Smooth muscle cell (in vitro differentiated cells): ENCODE results near the gene WDR49. TPM values are rescaled to one million over a fixed set of nuclear protein-coding genes. Genes with fewer than 3 reads are reported as not detected.

Experiments used
- DNase-seq: peaks from one replicate; lab custom pipeline; 2025; ENCODE audit not compliant: unreplicated experiment; lab: John Stamatoyannopoulos, UW
- H2AFZ ChIP-seq: fragments of 200-600 bp; sonication (generic); 2 replicates; pipeline ENCODE4 v1.6.0; 2016; ENCODE audit warnings: antibody characterized with exemption, low read depth, mild to moderate bottlenecking
- H3F3A ChIP-seq: fragments of 200-600 bp; sonication (generic); 2 replicates; pipeline ENCODE4 v1.6.0; 2017; ENCODE audit warnings: antibody characterized with exemption, low read depth
- H3K27ac ChIP-seq: fragments of 200-600 bp; sonication (generic); 2 replicates; pipeline ENCODE4 v1.5.1; 2016; ENCODE audit warnings: low read depth, mild to moderate bottlenecking
- H3K27me3 ChIP-seq: fragments of 200-600 bp; sonication (generic); 2 replicates; pipeline ENCODE4 v1.6.1; 2016; ENCODE audit warnings: low read depth, mild to moderate bottlenecking
- H3K36me3 ChIP-seq: fragments of 200-600 bp; sonication (generic); 2 replicates; pipeline ENCODE4 v1.5.1; 2016; ENCODE audit warnings: low read depth
- H3K4me1 ChIP-seq: fragments of 200-600 bp; sonication (generic); 2 replicates; pipeline ENCODE4 v1.5.1; 2016; ENCODE audit warnings: low read depth
- H3K4me2 ChIP-seq: fragments of 200-600 bp; sonication (generic); 2 replicates; pipeline ENCODE4 v1.6.0; 2016; ENCODE audit warnings: mild to moderate bottlenecking
- H3K4me3 ChIP-seq: fragments of 200-600 bp; sonication (generic); 2 replicates; pipeline ENCODE4 v1.5.1; 2016; ENCODE audit warnings: mild to moderate bottlenecking
- H3K79me2 ChIP-seq: fragments of 200-600 bp; sonication (generic); 2 replicates; pipeline ENCODE4 v1.6.0; 2016; ENCODE audit warnings: low read depth, mild to moderate bottlenecking
- H3K9ac ChIP-seq: fragments of 200-600 bp; sonication (generic); 2 replicates; pipeline ENCODE4 v1.6.0; 2016; ENCODE audit warnings: low read depth
- H3K9me3 ChIP-seq: fragments of 200-600 bp; sonication (generic); replicated peaks from 2 replicates; pipeline ENCODE4 v1.5.1; 2016; ENCODE audit warnings: low read depth
- H4K20me1 ChIP-seq: fragments of 200-600 bp; sonication (generic); 2 replicates; pipeline ENCODE4 v1.6.0; 2016; ENCODE audit warnings: low read depth
- CTCF ChIP-seq: fragments of 200-600 bp; sonication (generic); IDR thresholded peaks from 2 replicates; pipeline ENCODE4 v1.5.1; 2017; ENCODE audit warnings: borderline replicate concordance, mild to moderate bottlenecking, antibody characterized with exemption; ENCODE audit not compliant: insufficient read depth, poor library complexity, severe bottlenecking
- WGBS: methylation state at CpG from one replicate; pipeline ENCODE4 v1.1.7; 2016; ENCODE audit warnings: low lambda C conversion rate; 5-methylcytosine and 5-hydroxymethylcytosine counted together
- polyA plus RNA-seq: library from polyadenylated mRNA; unstranded; fragments of >200 nt; fragmentation: Nextera tagmentation; extraction: Ambion mirVana; gene quantifications from 2 replicates; pipeline ENCODE4 v1.2.1, GENCODE V29; 2016
- total RNA-seq: library from RNA; depleted of rRNA; stranded (reverse); fragments of >200 nt; gene quantifications from 2 replicates; pipeline ENCODE4 v1.2.3, GENCODE V29; 2014

WDR49 gene
- total and polyA plus RNA-seq, 2 experiments from 2014 or later = 0.09 TPM; not detected in 1

- TF ChIP-seq CTCF = no peak
- no peak overlapping the region for H3K9ac ChIP-seq
- no peaks in the 10 kb centered on the region for H3K27me3 ChIP-seq
- 96% methylated on average over 1 of the region's 1 CpG for WGBS
- no peaks in the 10 kb centered on the region for H3K79me2 ChIP-seq
- no peak overlapping the region for H3K27ac ChIP-seq
- no peak for DNase-seq
- no peak overlapping the region for H2AFZ ChIP-seq
- no peaks in the 10 kb centered on the region for H3K4me1 ChIP-seq
- no peaks in the 10 kb centered on the region for H3F3A ChIP-seq
- H3K4me2 ChIP-seq = no peak overlapping the region
- no peak overlapping the region for H3K4me3 ChIP-seq
- H4K20me1 ChIP-seq = no peaks in the 10 kb centered on the region
- H3K9me3 ChIP-seq = no peaks in the 10 kb centered on the region
- peaks cover 28% of the 10 kb centered on the region for H3K36me3 ChIP-seq
These were observed 19.5 kb upstream of the WDR49 start for GRCh38 chr3:167673221-167673620.

- peaks cover 23% of the 10 kb centered on the region for H3K36me3 ChIP-seq
- no peaks in the 10 kb centered on the region for H3K9me3 ChIP-seq
- TF ChIP-seq CTCF = no peak
- H3K4me3 ChIP-seq = no peak overlapping the region
- DNase-seq = no peak
- no peak overlapping the region for H3K27ac ChIP-seq
- H3K79me2 ChIP-seq = no peaks in the 10 kb centered on the region
- no peak overlapping the region for H2AFZ ChIP-seq
- 98% methylated on average over 4 of the region's 4 CpGs for WGBS
- no peak overlapping the region for H3K4me2 ChIP-seq
- no peaks in the 10 kb centered on the region for H3K4me1 ChIP-seq
- no peaks in the 10 kb centered on the region for H3F3A ChIP-seq
- no peaks in the 10 kb centered on the region for H3K27me3 ChIP-seq
- H4K20me1 ChIP-seq = no peaks in the 10 kb centered on the region
- no peak overlapping the region for H3K9ac ChIP-seq
These were observed 18.2 kb upstream of the WDR49 start for GRCh38 chr3:167671878-167672427.

- Histone ChIP-seq H4K20me1 (no peaks in the 10 kb centered on the region), H2AFZ (no peak overlapping the region), H3K9me3 (no peaks in the 10 kb centered on the region), H3K36me3 (peaks cover 5% of the 10 kb centered on the region), H3K27ac (no peak overlapping the region), H3K27me3 (no peaks in the 10 kb centered on the region), H3K4me1 (no peaks in the 10 kb centered on the region), H3K4me3 (no peak overlapping the region), H3K9ac (no peak overlapping the region), H3K4me2 (no peak overlapping the region), H3F3A (no peaks in the 10 kb centered on the region), H3K79me2 (no peaks in the 10 kb centered on the region)
- 82% methylated on average over 1 of the region's 1 CpG for WGBS
- no peak for DNase-seq
- TF ChIP-seq CTCF = no peak
These were observed 16.0 kb upstream of the WDR49 start for GRCh38 chr3:167669699-167670098.

- no peaks in the 10 kb centered on the region for H3K27me3 ChIP-seq
- 73% methylated on average over 1 of the region's 1 CpG for WGBS
- no peaks in the 10 kb centered on the region for H3K4me1 ChIP-seq
These were observed 14.9 kb upstream of the WDR49 start for GRCh38 chr3:167668651-167669050.

More at GRCh38 chr3:167668651-167669050, 14.9 kb upstream of the WDR49 start:
- H4K20me1 ChIP-seq = no peaks in the 10 kb centered on the region
- H3K9me3 ChIP-seq = no peaks in the 10 kb centered on the region
- H3K79me2 ChIP-seq = no peaks in the 10 kb centered on the region
- no peak overlapping the region for H3K4me3 ChIP-seq
- H3K9ac ChIP-seq = no peak overlapping the region
- no peak for DNase-seq
- H3K27ac ChIP-seq = no peak overlapping the region
- no peaks in the 10 kb centered on the region for H3F3A ChIP-seq
- H3K4me2 ChIP-seq = no peak overlapping the region
- H2AFZ ChIP-seq = no peak overlapping the region
- no peak for TF ChIP-seq CTCF
- H3K36me3 ChIP-seq = no peaks in the 10 kb centered on the region
